Cardiac muscle cell (in vitro differentiated cells and primary cell): ENCODE results near the gene ZRANB3. TPM values are rescaled to one million over a fixed set of nuclear protein-coding genes. Genes with fewer than 3 reads are reported as not detected.

Source experiments
- DNase-seq, 2 donors: peaks; one replicate each; pipeline versions ENCODE4 v3.0.0 to v3.0.0-alpha.2; 2010 to 2017; ENCODE audit warnings: low read depth in 1 of 2, low spot score in 1 of 2
- H3K27ac ChIP-seq: fragments of 200-600 bp; sonication (generic); 2 replicates; pipeline ENCODE4 v1.5.1; 2016
- H3K27me3 ChIP-seq: fragments of 200-600 bp; sonication (generic); 2 replicates; pipeline ENCODE4 v1.6.0; 2016; ENCODE audit warnings: control low read depth
- H3K36me3 ChIP-seq: fragments of 200-600 bp; sonication (generic); 2 replicates; pipeline ENCODE4 v1.5.1; 2016; ENCODE audit warnings: control low read depth
- H3K4me1 ChIP-seq: fragments of 200-600 bp; sonication (generic); 2 replicates; pipeline ENCODE4 v1.8.1; 2017; ENCODE audit warnings: low read depth, mild to moderate bottlenecking, mixed run types
- H3K4me3 ChIP-seq: fragments of 200-600 bp; sonication (generic); 2 replicates; pipeline ENCODE4 v1.5.1; 2016; ENCODE audit warnings: mild to moderate bottlenecking
- H3K9me3 ChIP-seq: fragments of 200-600 bp; sonication (generic); 2 replicates; pipeline ENCODE4 v1.5.1; 2017; ENCODE audit warnings: low read depth, mild to moderate bottlenecking, control low read depth
- polyA plus RNA-seq: library from polyadenylated mRNA; unstranded; fragments of >200 nt; fragmentation: Nextera tagmentation; extraction: Ambion mirVana; gene quantifications from 2 replicates; pipeline ENCODE4 v1.2.1, GENCODE V29; 2016
- total RNA-seq: library from RNA; depleted of rRNA; stranded (reverse); fragments of >200 nt; gene quantifications from 2 replicates; pipeline ENCODE4 v1.2.3, GENCODE V29; 2016
- TF ChIP-seq, protein P1 (sequence below): IDR thresholded peaks from 2 replicates; pipeline ENCODE4 v1.5.1; 2012; ENCODE audit warnings: low read depth, mild to moderate bottlenecking, low read length

Gene ZRANB3
- 5.0 and 8.8 TPM in 2 replicates for total RNA-seq
- 3.9 and 5.6 TPM in 2 replicates for polyA plus RNA-seq

DNA sequence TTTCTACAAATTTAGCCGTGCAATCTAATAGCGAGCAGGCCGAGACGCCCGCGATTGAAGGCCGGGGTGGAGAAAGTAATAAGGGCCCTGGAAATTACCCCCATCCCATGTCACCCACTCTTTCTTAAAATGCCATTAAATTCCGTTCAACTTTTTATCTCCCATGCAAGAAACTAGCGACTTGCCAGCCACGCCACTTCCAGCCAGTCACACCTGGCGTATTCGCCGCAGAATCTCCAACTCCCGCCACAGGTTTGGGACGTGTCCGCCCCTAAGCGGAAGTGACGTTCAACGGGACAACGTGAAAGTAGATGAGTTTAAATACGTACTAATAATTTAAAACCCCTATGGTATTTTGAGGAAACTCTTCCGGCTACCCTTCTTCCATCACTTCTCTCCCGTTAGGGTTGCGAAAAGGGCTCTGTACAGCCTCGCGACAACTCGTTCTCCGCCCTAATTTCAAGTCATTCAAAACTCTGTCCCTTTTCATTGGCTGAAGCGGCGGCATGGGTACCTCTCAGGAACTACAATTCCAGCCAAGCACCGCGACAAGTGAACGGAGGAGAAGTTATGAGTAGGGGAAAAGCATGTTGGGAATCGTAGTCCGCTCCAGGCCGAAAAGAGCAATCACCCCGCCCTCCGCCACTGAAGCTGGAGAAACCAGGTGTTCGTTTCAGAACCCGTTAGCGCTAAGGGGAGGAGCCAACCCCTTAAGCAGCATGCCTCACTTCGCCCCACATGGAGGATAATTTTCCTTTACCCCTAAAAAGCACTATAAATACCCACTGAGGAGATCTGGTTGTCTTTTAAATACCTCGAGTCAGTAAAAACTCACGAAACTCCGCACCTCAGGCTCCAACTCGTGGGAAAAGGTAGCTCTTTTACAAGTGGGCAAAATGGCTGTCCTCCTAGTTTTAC lies at the start of gene ZRANB3:
ZRANB3 (minus strand) TSS at position 906 of the 918 bp plus-strand sequence.
- H3K27me3 ChIP-seq = no peaks in the 10 kb centered on the region
- TF ChIP-seq, protein P1, sequence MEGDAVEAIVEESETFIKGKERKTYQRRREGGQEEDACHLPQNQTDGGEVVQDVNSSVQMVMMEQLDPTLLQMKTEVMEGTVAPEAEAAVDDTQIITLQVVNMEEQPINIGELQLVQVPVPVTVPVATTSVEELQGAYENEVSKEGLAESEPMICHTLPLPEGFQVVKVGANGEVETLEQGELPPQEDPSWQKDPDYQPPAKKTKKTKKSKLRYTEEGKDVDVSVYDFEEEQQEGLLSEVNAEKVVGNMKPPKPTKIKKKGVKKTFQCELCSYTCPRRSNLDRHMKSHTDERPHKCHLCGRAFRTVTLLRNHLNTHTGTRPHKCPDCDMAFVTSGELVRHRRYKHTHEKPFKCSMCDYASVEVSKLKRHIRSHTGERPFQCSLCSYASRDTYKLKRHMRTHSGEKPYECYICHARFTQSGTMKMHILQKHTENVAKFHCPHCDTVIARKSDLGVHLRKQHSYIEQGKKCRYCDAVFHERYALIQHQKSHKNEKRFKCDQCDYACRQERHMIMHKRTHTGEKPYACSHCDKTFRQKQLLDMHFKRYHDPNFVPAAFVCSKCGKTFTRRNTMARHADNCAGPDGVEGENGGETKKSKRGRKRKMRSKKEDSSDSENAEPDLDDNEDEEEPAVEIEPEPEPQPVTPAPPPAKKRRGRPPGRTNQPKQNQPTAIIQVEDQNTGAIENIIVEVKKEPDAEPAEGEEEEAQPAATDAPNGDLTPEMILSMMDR = no peak
- H3K4me3 ChIP-seq = peak within 1 kb of the TSS; percentile 73

DNA sequence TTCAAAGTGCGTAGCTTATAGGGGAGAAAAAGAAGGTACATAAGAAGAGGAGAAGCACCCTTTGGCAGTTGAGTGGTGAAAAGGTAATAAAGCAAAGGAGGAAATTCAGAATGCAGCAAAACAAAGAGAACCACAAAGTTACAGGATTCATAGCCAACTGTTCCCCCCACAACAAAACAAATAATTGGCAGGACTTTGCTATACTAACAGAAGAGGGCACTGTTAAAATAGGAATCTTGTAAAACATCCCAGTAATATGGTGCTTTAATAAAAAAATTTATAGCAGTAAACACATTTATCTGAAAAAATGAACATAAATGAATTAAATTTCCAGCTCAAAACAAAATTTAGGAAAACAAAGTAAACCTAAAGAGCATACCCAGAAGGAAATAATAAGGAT lies 42.6 kb upstream of the ZRANB3 start:
- H3K27me3 ChIP-seq = no peaks in the 10 kb centered on the region
- TF ChIP-seq, protein P1 = peak; percentile 5
- H3K9me3 ChIP-seq = no peaks in the 10 kb centered on the region
- no peak overlapping the region for H3K27ac ChIP-seq
- H3K4me3 ChIP-seq = no peak overlapping the region
- no peak for DNase-seq
- no peaks in the 10 kb centered on the region for H3K4me1 ChIP-seq
- no peaks in the 10 kb centered on the region for H3K36me3 ChIP-seq

More for the DNA sequence above, at the start of gene ZRANB3:
- peak within 1 kb of the TSS; percentile 97 for H3K27ac ChIP-seq
- peaks cover 7% of the 10 kb centered on the region for H3K4me1 ChIP-seq
- no peaks in the 10 kb centered on the region for H3K36me3 ChIP-seq
- DNase-seq = peak; percentile 99
- H3K9me3 ChIP-seq = no peaks in the 10 kb centered on the region

- no peak for DNase-seq
- TF ChIP-seq, protein P1 = no peak
- Histone ChIP-seq H3K27ac (no peak overlapping the region), H3K9me3 (no peaks in the 10 kb centered on the region), H3K36me3 (no peaks in the 10 kb centered on the region), H3K4me3 (no peak overlapping the region), H3K4me1 (no peaks in the 10 kb centered on the region), H3K27me3 (no peaks in the 10 kb centered on the region)
Observed at GRCh38 chr2:135570884-135571283, 39.9 kb upstream of the ZRANB3 start.

GRCh38 chr2:135563793-135564192 lies 32.8 kb upstream of the ZRANB3 start:
- TF ChIP-seq, protein P1 = no peak
- Histone ChIP-seq H3K4me3 (no peak overlapping the region), H3K27me3 (no peaks in the 10 kb centered on the region), H3K27ac (no peak overlapping the region), H3K4me1 (peaks cover 10% of the 10 kb centered on the region), H3K36me3 (no peaks in the 10 kb centered on the region), H3K9me3 (no peaks in the 10 kb centered on the region)
- DNase-seq = peak in 1 of 2 donors; percentile 15

GRCh38 chr2:135561925-135562324 lies 30.9 kb upstream of the ZRANB3 start:
- Histone ChIP-seq H3K36me3 (no peaks in the 10 kb centered on the region), H3K9me3 (no peaks in the 10 kb centered on the region), H3K27me3 (no peaks in the 10 kb centered on the region), H3K27ac (no peak overlapping the region), H3K4me1 (peaks cover 10% of the 10 kb centered on the region), H3K4me3 (no peak overlapping the region)
- TF ChIP-seq, protein P1 = no peak
- DNase-seq = peak in 1 of 2 donors; percentile 53
